GM21447 (cell line): ENCODE data around the gene CTSW.

ENCODE experiments used
- ATAC-seq: cut with Tn5 transposase; IDR thresholded peaks from one replicate; pipeline ENCODE4 v1.9.1; 2021; ENCODE audit not compliant: unreplicated experiment

The CTSW gene

DNA sequence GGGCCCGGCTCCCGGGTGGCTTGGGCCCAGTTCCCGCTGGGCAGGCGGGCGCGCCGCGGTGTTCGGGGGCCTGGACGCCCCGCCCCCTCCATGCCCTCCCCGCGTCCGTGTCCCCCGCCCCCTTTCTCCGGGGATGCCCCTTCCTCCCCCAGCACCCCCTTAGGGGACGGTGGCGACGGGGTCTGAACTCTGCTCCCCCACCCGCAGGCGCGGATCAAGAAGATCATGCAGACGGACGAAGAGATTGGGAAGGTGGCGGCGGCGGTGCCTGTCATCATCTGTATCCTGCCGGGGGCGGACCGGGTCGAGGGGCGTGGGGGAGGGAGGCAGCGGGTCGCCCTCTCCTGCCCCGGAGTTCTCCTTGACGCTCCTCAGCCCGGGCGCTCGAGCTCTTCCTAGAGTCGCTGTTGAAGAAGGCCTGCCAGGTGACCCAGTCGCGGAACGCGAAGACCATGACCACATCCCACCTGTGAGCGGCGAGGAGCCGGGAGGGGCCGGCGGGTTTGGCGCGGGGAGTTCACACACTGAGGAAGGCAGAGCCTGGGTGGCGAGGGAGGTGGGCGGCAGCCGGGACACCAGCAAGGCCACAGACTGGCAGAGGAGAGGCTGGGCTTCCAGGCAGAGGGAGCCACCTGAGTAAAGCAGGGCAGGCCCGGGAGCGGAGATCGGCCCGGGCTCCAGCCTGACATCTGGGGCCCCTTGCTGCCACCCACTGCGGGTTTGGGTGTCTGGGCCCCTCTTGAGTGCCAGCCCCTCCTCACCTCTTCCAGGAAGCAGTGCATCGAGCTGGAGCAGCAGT, 40.1 kb downstream of the CTSW start:
- ATAC-seq: peak; percentile 31

DNA sequence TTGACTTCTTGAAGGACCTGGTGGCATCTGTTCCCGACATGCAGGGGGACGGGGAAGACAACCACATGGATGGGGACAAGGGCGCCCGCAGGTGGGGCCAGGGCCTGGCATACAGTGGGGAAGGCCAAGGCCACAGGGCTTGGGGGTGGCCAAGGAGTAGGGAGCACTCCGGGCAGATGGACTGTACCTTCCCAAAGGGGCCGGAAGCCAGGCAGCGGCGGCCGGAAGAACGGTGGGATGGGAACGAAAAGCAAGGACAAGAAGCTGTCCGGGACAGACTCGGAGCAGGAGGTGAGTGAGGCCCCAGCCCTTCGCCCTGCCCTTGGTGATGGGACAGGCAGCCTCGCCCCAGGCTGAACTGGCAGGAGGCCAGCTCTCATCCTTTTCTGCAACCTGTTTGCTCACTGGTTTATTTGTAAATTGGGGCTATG, 40.8 kb downstream of the CTSW start:
- ATAC-seq: no peak

- no peak for ATAC-seq
These were observed 41.5 kb downstream of the CTSW start for GRCh38 chr11:65921033-65921555.

DNA sequence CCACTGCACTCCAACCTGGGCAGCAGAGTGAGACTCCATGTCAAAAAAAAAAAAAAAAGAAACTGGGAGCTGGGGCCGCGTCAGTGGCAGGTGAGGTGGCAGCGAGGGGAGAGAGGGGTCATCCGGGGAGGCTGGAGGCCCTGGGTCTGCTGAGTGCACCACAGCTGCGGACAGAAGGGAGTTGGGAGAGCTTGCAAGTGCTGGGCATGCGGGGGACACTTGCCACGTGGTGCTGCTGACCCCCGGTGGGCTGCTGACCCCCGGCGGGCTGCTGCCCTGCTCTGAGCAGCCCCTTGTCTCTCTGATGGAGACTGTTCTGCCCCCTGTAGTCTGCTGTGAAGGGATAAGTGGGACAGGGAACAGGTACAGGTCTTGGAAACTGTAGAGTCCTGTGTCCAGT, 42.2 kb downstream of the CTSW start:
- no peak for ATAC-seq

DNA sequence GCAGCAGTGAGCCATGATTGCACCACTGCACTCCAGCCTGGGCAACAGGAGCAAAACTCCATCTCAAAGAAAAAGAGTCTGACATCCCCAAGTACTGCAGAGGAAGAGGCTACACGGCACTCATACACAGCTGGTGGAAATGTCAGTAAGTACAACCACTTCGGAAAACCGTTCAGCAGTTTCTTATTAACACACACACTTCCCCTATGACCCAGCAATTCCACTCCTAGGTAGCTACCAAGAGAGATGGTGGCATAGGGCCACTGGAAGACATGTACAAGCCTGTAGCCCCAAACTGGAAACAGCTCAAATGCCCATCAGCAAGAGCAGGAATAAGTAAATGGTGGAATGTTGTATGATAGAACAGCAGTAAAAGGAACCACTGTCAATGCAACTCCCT, 42.9 kb downstream of the CTSW start:
- ATAC-seq: no peak

GRCh38 chr11:65925397-65925796, 45.8 kb downstream of the CTSW start:
- ATAC-seq: no peak

DNA sequence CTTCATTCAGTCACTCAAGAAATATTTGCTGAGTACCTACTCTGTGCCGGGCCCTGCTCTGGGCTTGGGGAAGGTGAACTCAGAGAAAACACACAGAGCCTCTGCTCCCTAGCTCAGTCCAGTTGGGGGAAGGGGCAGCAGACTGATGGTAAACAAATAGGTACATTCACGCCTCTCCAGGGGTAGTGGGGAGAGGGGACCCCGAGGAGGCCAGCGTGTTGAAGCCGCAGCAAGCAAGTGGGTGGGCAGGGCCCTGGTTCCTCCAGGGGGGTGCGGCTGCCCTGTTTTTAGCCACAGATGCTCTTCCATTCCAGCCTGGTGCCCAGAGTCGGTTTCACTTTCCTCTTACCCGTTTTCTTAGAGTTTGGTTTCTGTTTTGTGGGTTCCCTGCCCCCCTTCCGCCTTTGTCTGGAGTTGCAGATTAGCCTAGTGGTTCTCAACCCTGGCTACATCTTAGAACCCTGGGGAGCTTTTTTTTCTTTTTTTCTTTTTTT, 48.3 kb downstream of the CTSW start:
- ATAC-seq: peak; percentile 90

GRCh38 chr11:65928667-65929066, 49.0 kb downstream of the CTSW start:
- ATAC-seq: no peak

DNA sequence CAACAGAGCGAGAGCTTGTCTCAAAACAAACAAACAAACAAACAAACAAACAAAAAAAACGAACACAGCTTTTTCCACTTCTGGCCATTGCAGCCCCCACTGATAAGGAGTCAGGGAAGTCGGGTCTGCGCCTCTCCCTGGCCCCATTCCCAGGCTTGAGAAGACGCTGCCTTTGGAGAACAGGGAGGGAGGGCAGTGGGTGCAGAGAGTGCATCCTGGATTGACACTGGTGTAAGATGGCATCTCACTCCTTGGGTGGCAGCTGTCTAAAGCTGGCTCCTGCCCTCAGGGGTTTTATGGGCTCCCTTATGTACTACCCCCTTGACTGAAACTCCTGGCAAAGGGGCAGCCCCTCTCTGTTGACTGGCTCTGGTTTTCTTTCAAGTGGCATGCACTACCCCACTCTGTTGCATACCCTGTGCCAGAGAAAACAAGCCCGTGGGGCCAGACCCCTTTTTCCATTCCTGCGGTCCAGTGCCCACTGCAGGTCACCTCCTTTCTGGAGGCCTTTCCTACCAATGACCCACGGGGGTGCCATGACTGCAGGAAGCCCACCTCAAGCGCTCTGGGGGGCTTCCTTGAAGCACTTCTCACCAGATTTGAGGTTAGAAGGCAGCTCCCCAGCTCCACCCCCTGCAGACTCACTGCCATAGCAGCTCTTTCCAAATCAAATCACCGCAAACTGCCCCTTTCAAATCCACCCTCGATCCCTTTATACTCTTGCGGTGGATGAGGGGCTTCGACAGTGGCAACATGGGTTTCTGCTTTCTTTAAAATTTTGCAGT, 52.3 kb downstream of the CTSW start:
- ATAC-seq: no peak

DNA sequence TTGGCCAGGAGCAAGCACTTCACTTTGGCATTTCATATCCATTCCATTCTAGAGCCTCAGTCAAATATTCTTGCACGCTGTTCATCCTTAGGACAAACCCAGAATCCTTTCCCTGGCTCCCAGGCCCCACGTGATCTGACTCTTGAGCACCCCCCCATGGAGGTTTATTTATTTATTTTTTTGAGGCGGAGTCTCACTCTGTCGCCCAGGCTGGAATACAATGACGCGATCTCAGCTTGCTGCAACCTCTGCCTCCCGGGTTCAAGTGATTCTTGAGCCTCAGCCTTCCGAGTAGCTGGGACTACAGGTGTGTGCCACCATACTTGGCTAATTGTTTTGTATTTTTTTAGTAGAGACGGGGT, 52.9 kb downstream of the CTSW start:
- ATAC-seq: no peak
